GM10266 (cell line): ENCODE measurements around the gene UBE3D.

ENCODE experiments used
- DNase-seq: peaks from one replicate; pipeline ENCODE4 v3.0.0; 2012; ENCODE audit errors: extremely low spot score
- CTCF ChIP-seq: IDR thresholded peaks from 2 replicates; pipeline ENCODE4 v1.5.1; 2012; ENCODE audit warnings: mild to moderate bottlenecking, low read depth; ENCODE audit not compliant: control insufficient read depth, insufficient read depth; ENCODE audit errors: missing control alignments

UBE3D gene

GRCh38 chr6:83057705-83058321 lies 7.8 kb downstream of the UBE3D start:
- TF ChIP-seq CTCF, result peak; percentile 72
- DNase-seq, result peak; percentile 43

- TF ChIP-seq CTCF, result peak; percentile 75
- DNase-seq, result peak; percentile 36
These were observed 10.2 kb downstream of the UBE3D start for GRCh38 chr6:83055366-83055964.

- DNase-seq, result no peak
- TF ChIP-seq CTCF, result no peak
These were observed 12.0 kb downstream of the UBE3D start for GRCh38 chr6:83053678-83054077.

GRCh38 chr6:83051377-83052172 lies 14.1 kb downstream of the UBE3D start:
- DNase-seq, result no peak

GRCh38 chr6:83047065-83047754 lies 18.4 kb downstream of the UBE3D start:
- TF ChIP-seq CTCF, result no peak
- no peak for DNase-seq

More at GRCh38 chr6:83051377-83052172, 14.1 kb downstream of the UBE3D start:
- TF ChIP-seq CTCF, result no peak

- TF ChIP-seq CTCF, result no peak
- no peak for DNase-seq
These were observed 21.4 kb downstream of the UBE3D start for GRCh38 chr6:83044091-83044768.
